Stimulated activated CD8-positive, alpha-beta memory T cell treated with anti-CD3 and anti-CD28 coated beads, Interleukin-4, amount 100 ng/mL, for 1 hour (primary cell): ENCODE results near the gene OPN1SW.

ENCODE experiments used
- DNase-seq, 2 donors: peaks; one replicate each; pipeline ENCODE4 v3.0.0-alpha.2; 2020; ENCODE audit warnings: low read depth in 2 of 2, low spot score in 1 of 2

OPN1SW gene

GRCh38 chr7:128794020-128794419 lies 18.4 kb upstream of the OPN1SW start:
- no peak for DNase-seq

- no peak for DNase-seq
These were observed 17.6 kb upstream of the OPN1SW start for GRCh38 chr7:128793181-128793547.

GRCh38 chr7:128792471-128793180 lies 17.0 kb upstream of the OPN1SW start:
- no peak for DNase-seq

- DNase-seq, result no peak
These were observed 16.4 kb upstream of the OPN1SW start for GRCh38 chr7:128791972-128792327.

GRCh38 chr7:128791121-128791971 lies 15.8 kb upstream of the OPN1SW start, which contains the start of gene CCDC136:
TSS of gene CCDC136 (plus strand) at chr7:128791968. CDS start at chr7:128792412, 444 bp downstream.
- DNase-seq, result peak; percentile 55 to 56

GRCh38 chr7:128790315-128791041 lies 14.9 kb upstream of the OPN1SW start:
- no peak for DNase-seq

GRCh38 chr7:128788446-128789412 lies 13.1 kb upstream of the OPN1SW start:
- no peak for DNase-seq

GRCh38 chr7:128785738-128786137 lies 10.1 kb upstream of the OPN1SW start:
- DNase-seq, result no peak

- no peak for DNase-seq
These were observed 7.7 kb upstream of the OPN1SW start for GRCh38 chr7:128783143-128783861.

- no peak for DNase-seq
These were observed 6.3 kb upstream of the OPN1SW start for GRCh38 chr7:128781851-128782250.

GRCh38 chr7:128781126-128781525 lies 5.5 kb upstream of the OPN1SW start:
- DNase-seq, result no peak

- no peak for DNase-seq
These were observed 3.4 kb upstream of the OPN1SW start for GRCh38 chr7:128778946-128779345.

GRCh38 chr7:128777156-128778123 lies 1.8 kb upstream of the OPN1SW start:
- DNase-seq, result no peak

GRCh38 chr7:128774921-128775320 lies 673 bp downstream of the OPN1SW start:
- no peak for DNase-seq

- no peak for DNase-seq
These were observed 1.4 kb downstream of the OPN1SW start for GRCh38 chr7:128774029-128774689.

GRCh38 chr7:128773604-128774003 lies 2.0 kb downstream of the OPN1SW start:
- no peak for DNase-seq

GRCh38 chr7:128770233-128770632 lies 5.4 kb downstream of the OPN1SW start:
- no peak for DNase-seq

GRCh38 chr7:128767475-128768110 lies 8.0 kb downstream of the OPN1SW start:
- DNase-seq, result no peak
